ENCODE data around the gene RUBCN. TPM values are rescaled to one million over a fixed set of nuclear protein-coding genes. Genes with fewer than 3 reads are reported as not detected.
"Not testable (repeated sequence)": the region's sequence is repeated elsewhere in the genome, so short reads cannot be mapped to it uniquely, and the experiment has no call there.

RUBCN gene
- total RNA-seq, 1 donor, result 22.3 TPM

DNA sequence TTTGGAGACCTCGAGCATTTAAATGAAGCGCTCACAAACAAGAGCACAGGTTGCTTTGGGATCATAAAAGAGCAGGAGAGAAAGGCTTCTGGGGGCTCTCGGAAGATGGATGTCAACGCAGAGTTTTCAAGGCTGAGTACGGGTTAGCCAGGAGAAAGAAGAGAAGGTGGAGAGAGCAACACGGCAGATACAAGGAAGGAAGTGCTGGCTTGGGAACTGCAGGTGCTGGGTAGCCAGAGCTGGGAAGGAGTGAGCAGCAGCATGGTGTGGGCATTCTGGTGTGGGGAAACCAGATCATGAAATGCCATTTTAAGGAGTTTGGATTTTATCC is 580 bp upstream of the RUBCN start:
- no peak for DNase-seq (ENCODE audit: low read depth)
- TF ChIP-seq, protein P1, sequence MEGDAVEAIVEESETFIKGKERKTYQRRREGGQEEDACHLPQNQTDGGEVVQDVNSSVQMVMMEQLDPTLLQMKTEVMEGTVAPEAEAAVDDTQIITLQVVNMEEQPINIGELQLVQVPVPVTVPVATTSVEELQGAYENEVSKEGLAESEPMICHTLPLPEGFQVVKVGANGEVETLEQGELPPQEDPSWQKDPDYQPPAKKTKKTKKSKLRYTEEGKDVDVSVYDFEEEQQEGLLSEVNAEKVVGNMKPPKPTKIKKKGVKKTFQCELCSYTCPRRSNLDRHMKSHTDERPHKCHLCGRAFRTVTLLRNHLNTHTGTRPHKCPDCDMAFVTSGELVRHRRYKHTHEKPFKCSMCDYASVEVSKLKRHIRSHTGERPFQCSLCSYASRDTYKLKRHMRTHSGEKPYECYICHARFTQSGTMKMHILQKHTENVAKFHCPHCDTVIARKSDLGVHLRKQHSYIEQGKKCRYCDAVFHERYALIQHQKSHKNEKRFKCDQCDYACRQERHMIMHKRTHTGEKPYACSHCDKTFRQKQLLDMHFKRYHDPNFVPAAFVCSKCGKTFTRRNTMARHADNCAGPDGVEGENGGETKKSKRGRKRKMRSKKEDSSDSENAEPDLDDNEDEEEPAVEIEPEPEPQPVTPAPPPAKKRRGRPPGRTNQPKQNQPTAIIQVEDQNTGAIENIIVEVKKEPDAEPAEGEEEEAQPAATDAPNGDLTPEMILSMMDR (IDR thresholded peaks at IDR 0.05; ENCODE audit: insufficient read depth, low read length), result no peak
- H3K4me3 ChIP-seq (ENCODE audit: low read depth, low read length), result peak overlapping the region; percentile 81

DNA sequence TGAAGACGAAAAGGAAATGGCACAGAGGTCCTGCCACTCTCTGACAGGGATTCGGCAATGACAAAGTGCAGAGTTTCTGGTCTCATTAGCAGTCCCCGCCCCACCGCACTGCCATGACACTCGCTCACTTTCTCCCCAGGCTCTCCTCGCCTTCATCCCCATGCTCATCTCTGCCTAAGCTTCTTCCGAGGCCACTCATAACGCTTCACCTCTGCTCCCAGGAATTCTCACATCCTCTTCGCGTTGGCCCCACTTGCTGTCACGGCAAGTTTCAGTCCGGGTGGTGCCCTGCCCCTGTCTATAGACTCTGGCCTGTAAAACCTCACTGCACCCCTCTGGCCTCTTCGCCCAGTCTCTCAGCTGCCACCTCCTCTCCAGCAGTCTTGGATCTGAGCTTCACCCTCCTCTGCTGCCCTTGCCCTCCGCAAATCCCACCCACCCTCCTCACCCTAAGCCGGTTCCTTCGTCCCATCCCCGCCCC is 654 bp downstream of the RUBCN start:
- DNase-seq (ENCODE audit: low read depth), result no peak
- H3K4me3 ChIP-seq (ENCODE audit: low read depth, low read length), result peak overlapping the region; percentile 84
- TF ChIP-seq, protein P1 (IDR thresholded peaks at IDR 0.05; ENCODE audit: insufficient read depth, low read length), result no peak

DNA sequence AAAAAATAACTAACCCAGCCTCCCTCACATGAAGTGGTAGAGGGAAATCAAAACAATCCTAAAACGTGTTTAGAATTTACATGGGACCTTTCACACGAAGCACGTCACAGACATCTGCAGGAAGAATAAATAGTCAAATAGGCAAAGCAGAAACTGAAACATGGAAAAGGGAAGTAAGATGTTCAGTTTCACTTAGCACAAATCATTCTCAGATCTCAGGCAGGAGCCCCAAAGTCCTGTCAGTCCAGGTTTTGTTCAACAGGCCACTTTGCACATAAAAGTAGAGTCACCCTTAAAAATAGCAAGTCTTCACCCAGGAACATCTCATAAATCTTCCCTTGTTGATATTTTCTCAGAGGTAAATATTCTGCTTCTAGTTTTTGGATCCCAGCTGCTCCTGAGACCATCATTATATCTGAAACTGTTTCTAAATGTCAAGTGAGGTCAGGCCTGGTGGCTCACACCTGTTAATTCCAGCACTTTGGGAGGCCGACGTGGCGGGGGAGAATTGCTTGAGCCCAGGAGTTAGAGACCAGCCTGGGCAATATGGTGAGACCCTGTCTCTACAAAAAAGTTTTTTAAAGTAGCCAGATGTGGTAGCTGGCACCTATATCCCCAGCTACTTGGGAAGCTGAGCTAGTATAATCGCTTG is 1.9 kb downstream of the RUBCN start:
- no peak overlapping the region for H3K4me3 ChIP-seq (ENCODE audit: low read depth, low read length)
- no peak for DNase-seq (ENCODE audit: low read depth)
- TF ChIP-seq, protein P1 (IDR thresholded peaks at IDR 0.05; ENCODE audit: insufficient read depth, low read length), result no peak

DNA sequence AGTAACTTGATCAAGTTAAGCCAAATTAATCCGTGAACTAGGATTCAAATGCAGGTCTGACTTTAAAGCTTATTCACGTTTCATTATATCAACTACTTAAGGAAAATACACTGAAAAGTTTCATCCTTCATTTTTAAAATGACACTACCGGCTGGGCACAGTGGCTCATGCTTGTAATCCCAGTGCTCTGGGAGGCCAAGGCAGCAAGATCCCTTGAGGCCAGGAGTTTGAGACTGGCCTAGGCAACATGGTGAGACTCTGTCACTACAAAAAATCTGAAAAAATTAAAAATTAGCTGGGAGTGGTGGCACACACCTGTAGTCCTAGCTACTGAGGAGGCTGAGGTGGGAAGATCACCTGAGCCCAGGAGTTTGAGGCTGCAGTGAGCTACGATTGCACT is 3.7 kb downstream of the RUBCN start:
- no peak for DNase-seq (ENCODE audit: low read depth)
- H3K4me3 ChIP-seq (ENCODE audit: low read depth, low read length), result no peak overlapping the region
- TF ChIP-seq, protein P1 (IDR thresholded peaks at IDR 0.05; ENCODE audit: insufficient read depth, low read length), result no peak

DNA sequence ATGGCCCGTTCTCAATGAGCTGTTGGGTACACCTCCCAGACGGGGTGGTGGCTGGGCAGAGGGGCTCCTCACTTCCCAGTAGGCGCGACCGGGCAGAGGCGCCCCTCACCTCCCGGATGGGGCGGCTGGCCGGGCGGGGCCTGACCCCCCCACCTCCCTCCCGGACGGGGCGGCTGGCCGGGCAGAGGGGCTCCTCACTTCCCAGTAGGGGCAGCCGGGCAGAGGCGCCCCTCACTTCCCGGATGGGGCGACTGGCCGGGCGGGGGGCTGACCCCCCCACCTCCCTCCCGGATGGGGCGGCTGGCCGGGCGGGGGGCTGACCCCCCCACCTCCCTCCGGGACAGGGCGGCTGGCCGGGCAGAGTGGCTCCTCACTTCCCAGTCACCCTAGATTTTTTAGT is 5.2 kb downstream of the RUBCN start:
- H3K4me3 ChIP-seq (ENCODE audit: low read depth, low read length); DNase-seq (ENCODE audit: low read depth): not testable (repeated sequence)

DNA sequence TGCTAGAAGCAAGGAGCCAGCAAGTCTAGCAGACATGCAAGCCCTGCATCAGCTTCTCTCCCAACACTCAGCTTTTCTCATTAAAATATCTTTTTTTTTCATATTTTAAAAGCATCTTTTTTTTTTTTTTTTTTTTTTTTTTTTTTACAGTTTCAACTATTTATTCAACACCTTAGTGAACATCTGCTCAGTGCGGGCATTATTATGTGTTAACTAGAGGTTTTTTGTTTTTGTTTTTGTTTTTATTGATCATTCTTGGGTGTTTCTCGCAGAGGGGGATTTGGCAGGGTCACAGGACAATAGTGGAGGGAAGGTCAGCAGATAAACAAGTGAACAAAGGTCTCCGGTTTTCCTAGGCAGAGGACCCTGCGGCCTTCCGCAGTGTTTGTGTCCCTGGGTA is 5.9 kb downstream of the RUBCN start:
- not testable (repeated sequence) for DNase-seq (ENCODE audit: low read depth); H3K4me3 ChIP-seq (ENCODE audit: low read depth, low read length)

DNA sequence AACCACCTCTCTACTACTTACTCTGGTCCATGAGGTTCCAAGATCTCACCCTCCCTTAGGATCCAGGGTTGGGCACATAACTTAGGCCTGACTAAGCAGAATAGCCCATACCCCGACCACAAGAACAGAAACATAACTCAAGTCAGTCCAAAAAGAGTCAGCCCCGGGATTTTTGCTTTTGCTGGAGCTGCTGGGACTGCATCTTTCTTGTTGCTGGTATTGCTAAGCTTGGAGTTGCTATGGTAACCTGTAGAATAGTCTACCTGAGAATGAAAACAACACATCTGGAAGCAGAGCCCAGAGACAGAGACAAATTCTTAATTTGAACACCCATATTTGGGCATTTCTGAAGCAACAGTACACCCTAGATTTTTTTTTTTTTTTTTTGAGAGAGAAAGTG is 6.5 kb downstream of the RUBCN start:
- DNase-seq (ENCODE audit: low read depth), result peak; percentile 82
- no peak overlapping the region for H3K4me3 ChIP-seq (ENCODE audit: low read depth, low read length)
- TF ChIP-seq, protein P1 (IDR thresholded peaks at IDR 0.05; ENCODE audit: insufficient read depth, low read length), result no peak

DNA sequence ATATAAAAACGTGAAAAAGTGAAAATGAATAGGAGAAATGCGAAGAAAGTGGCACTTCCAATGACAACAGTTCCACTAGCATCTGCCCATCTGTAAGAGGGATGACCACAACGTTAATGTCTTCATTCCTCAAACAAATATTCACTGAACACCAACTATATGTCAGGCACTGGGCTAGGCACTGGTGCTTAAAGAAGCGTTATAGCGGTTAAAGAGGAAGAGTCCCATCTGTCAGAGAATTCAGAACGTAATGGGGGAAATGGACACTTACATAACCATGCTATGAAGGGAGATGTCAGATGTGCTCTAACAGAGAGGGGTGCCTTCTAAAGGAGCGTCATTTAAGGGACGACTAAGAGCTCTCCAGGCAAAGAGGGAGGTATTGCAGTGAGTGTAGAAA is 8.2 kb downstream of the RUBCN start:
- DNase-seq (ENCODE audit: low read depth), result no peak
- H3K4me3 ChIP-seq (ENCODE audit: low read depth, low read length), result no peak overlapping the region
- TF ChIP-seq, protein P1 (IDR thresholded peaks at IDR 0.05; ENCODE audit: insufficient read depth, low read length), result no peak

DNA sequence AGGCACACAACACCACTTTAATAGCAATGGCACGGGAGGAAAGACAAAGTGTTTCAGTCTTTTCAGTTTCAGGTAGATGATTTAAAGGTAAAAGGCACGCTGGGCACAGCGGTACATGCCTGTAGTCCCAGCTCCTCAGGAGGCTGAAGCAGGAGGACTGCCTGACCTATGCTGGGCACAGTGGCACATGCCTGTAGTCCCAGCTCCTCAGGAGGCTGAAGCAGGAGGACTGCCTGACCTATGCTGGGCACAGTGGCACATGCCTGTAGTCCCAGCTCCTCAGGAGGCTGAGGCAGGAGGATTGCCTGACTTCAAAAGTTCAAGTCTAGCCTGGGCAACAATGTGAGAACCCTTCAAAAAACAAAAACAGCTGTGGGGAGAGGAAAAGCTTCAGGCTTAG is 8.8 kb downstream of the RUBCN start:
- DNase-seq (ENCODE audit: low read depth); H3K4me3 ChIP-seq (ENCODE audit: low read depth, low read length): not testable (repeated sequence)
